ENCODE data around the gene TRIO.

Gene TRIO

DNA sequence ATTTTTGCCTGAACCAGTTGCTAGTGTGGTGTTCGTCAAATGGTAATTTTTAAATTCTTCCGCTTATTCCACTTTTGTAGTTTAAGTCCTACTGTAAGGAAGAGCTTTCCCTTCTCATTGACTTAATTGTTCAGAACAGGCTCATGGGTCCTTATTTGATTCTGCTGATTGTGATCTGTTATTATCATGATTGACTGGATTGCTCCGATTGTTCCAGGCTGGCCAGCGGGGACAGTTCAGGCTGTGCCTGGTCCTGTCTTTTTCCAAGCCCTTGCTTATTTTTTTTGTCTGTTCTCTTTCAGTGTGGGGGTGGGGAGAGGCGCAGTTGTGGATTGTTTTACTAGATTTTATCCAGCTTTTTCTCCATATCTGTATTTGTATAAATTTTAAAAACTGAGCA is 52.4 kb downstream of the TRIO start:
- TF ChIP-seq POLR2AphosphoS5 (IDR thresholded peaks at IDR 0.05; ENCODE audit: low read depth, low read length) (no peak), FOXP2 (optimal IDR thresholded peaks at IDR 0.05; ENCODE audit: borderline replicate concordance, extremely low read depth, extremely low read length, insufficient read depth) (no peak), TAF1 (IDR thresholded peaks at IDR 0.05; ENCODE audit: borderline replicate concordance, insufficient read depth, low read length) (no peak), SIN3A (IDR thresholded peaks at IDR 0.05; ENCODE audit: borderline replicate concordance, insufficient read depth, low read length) (no peak), REST (IDR thresholded peaks at IDR 0.05; ENCODE audit: insufficient read depth in 1 of 2, low read depth in 2 of 2, low read length in 2 of 2) (no peak)

GRCh38 chr5:14197056-14197455 is 53.9 kb downstream of the TRIO start:
- TF ChIP-seq REST (IDR thresholded peaks at IDR 0.05; ENCODE audit: insufficient read depth in 1 of 2, low read depth in 2 of 2, low read length in 2 of 2) (no peak), FOXP2 (optimal IDR thresholded peaks at IDR 0.05; ENCODE audit: borderline replicate concordance, extremely low read depth, extremely low read length, insufficient read depth) (no peak), SIN3A (IDR thresholded peaks at IDR 0.05; ENCODE audit: borderline replicate concordance, insufficient read depth, low read length) (no peak), TAF1 (IDR thresholded peaks at IDR 0.05; ENCODE audit: borderline replicate concordance, insufficient read depth, low read length) (no peak), POLR2AphosphoS5 (IDR thresholded peaks at IDR 0.05; ENCODE audit: low read depth, low read length) (no peak)

DNA sequence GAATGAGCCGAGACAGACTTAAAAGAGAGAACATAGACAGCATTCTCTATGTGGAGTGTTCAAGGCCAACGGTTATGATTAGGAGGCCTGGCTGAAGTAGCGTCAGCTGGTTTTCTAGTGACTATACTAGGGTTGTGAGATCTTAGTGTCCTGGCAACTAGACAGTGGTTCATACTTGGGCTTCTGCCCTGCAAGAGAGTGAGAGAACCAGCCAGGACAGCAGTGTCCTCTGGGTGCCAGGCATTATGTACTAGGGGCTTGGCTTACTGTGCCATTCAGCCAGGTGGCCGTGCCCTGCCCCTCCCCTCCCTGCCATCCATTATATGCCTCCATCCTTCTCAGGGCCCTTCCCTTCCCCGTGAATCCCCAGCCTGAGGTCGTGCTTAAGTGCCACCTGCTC is 56.8 kb downstream of the TRIO start:
- TF ChIP-seq TAF1 (IDR thresholded peaks at IDR 0.05; ENCODE audit: borderline replicate concordance, insufficient read depth, low read length) (no peak), REST (IDR thresholded peaks at IDR 0.05; ENCODE audit: insufficient read depth in 1 of 2, low read depth in 2 of 2, low read length in 2 of 2) (no peak), POLR2AphosphoS5 (IDR thresholded peaks at IDR 0.05; ENCODE audit: low read depth, low read length) (no peak), SIN3A (IDR thresholded peaks at IDR 0.05; ENCODE audit: borderline replicate concordance, insufficient read depth, low read length) (no peak), FOXP2 (optimal IDR thresholded peaks at IDR 0.05; ENCODE audit: borderline replicate concordance, extremely low read depth, extremely low read length, insufficient read depth) (no peak)

- no peak for TF ChIP-seq TAF1 (IDR thresholded peaks at IDR 0.05; ENCODE audit: borderline replicate concordance, insufficient read depth, low read length)
- TF ChIP-seq SIN3A (IDR thresholded peaks at IDR 0.05; ENCODE audit: borderline replicate concordance, insufficient read depth, low read length): no peak
- no peak for TF ChIP-seq REST (IDR thresholded peaks at IDR 0.05; ENCODE audit: insufficient read depth in 1 of 2, low read depth in 2 of 2, low read length in 2 of 2)
- TF ChIP-seq FOXP2 (optimal IDR thresholded peaks at IDR 0.05; ENCODE audit: borderline replicate concordance, extremely low read depth, extremely low read length, insufficient read depth): no peak
- no peak for TF ChIP-seq POLR2AphosphoS5 (IDR thresholded peaks at IDR 0.05; ENCODE audit: low read depth, low read length)
Observed at GRCh38 chr5:14200312-14200990, 57.3 kb downstream of the TRIO start.

Measured in PFSK-1 (cell line).